Measurements from ENCODE around the gene SOX18. TPM values are rescaled to one million over a fixed set of nuclear protein-coding genes. Genes with fewer than 3 reads are reported as not detected.

The SOX18 gene
- total RNA-seq, 1 donor from 2014 or later = 1.0 TPM

GRCh38 chr20:64062596-64063388 is 13.4 kb upstream of the SOX18 start, which contains the start of gene TCEA2:
TCEA2 (plus strand) TSS chr20:64063198; CDS start chr20:64063313, 115 bp downstream.
- peak; percentile 93 for DNase-seq (ENCODE audit: low spot score)
- peak within 1 kb of the TSS; percentile 88 for H3K27ac Mint-ChIP-seq
- H3K27me3 Mint-ChIP-seq (ENCODE audit: low read depth) = no peaks in the 10 kb centered on the region
- peak within 1 kb of the TSS; percentile 89 for H3K4me3 Mint-ChIP-seq (ENCODE audit: low read depth)
- H3K4me1 Mint-ChIP-seq (ENCODE audit: low read depth) = peaks cover 46% of the 10 kb centered on the region
- no peaks in the 10 kb centered on the region for H3K9me3 Mint-ChIP-seq
- intact Hi-C loops (cut with micrococcal nuclease) = loop anchor here (1.0 to 10.0 kb wide), 4 partner anchors 16 to 428 kb away; partner anchors contain the start of genes RGS19 and UCKL1
- no peaks in the 10 kb centered on the region for H3K36me3 Mint-ChIP-seq (ENCODE audit: low read depth)

GRCh38 chr20:64062276-64062595 is 12.8 kb upstream of the SOX18 start:
- intact Hi-C loops (cut with micrococcal nuclease) = loop anchor here (2.0 to 10.0 kb wide), 3 partner anchors 17 to 427 kb away; partner anchors contain the start of genes RGS19 and UCKL1
- H3K4me1 Mint-ChIP-seq (ENCODE audit: low read depth) = peaks cover 43% of the 10 kb centered on the region
- H3K4me3 Mint-ChIP-seq (ENCODE audit: low read depth) = no peak overlapping the region
- no peak for DNase-seq (ENCODE audit: low spot score)
- H3K27me3 Mint-ChIP-seq (ENCODE audit: low read depth) = no peaks in the 10 kb centered on the region
- no peak overlapping the region for H3K27ac Mint-ChIP-seq
- no peaks in the 10 kb centered on the region for H3K9me3 Mint-ChIP-seq
- no peaks in the 10 kb centered on the region for H3K36me3 Mint-ChIP-seq (ENCODE audit: low read depth)

GRCh38 chr20:64058536-64058935 is 9.1 kb upstream of the SOX18 start:
- DNase-seq (ENCODE audit: low spot score) = no peak
- peaks cover 15% of the 10 kb centered on the region for H3K4me1 Mint-ChIP-seq (ENCODE audit: low read depth)
- H3K27ac Mint-ChIP-seq = peak overlapping the region; percentile 23
- intact Hi-C loops (cut with micrococcal nuclease) = no loop called here
- peak overlapping the region; percentile 64 for H3K4me3 Mint-ChIP-seq (ENCODE audit: low read depth)
- H3K36me3 Mint-ChIP-seq (ENCODE audit: low read depth) = no peaks in the 10 kb centered on the region
- no peaks in the 10 kb centered on the region for H3K27me3 Mint-ChIP-seq (ENCODE audit: low read depth)
- H3K9me3 Mint-ChIP-seq = no peaks in the 10 kb centered on the region

- intact Hi-C loops (cut with micrococcal nuclease) = no loop called here
- Mint-ChIP-seq H3K4me1 (ENCODE audit: low read depth) (peaks cover 15% of the 10 kb centered on the region), H3K36me3 (ENCODE audit: low read depth) (no peaks in the 10 kb centered on the region), H3K9me3 (no peaks in the 10 kb centered on the region), H3K27ac (peak overlapping the region; percentile 62), H3K4me3 (ENCODE audit: low read depth) (peak overlapping the region; percentile 75), H3K27me3 (ENCODE audit: low read depth) (no peaks in the 10 kb centered on the region)
- peak; percentile 69 for DNase-seq (ENCODE audit: low spot score)
Measured at GRCh38 chr20:64057628-64058498, 8.4 kb upstream of the SOX18 start.

- Mint-ChIP-seq H3K4me3 (ENCODE audit: low read depth) (peak overlapping the region; percentile 75), H3K27me3 (ENCODE audit: low read depth) (peaks cover under 1% of the 10 kb centered on the region), H3K27ac (peak overlapping the region; percentile 62), H3K9me3 (no peaks in the 10 kb centered on the region), H3K4me1 (ENCODE audit: low read depth) (peaks cover 13% of the 10 kb centered on the region), H3K36me3 (ENCODE audit: low read depth) (no peaks in the 10 kb centered on the region)
- no peak for DNase-seq (ENCODE audit: low spot score)
- intact Hi-C loops (cut with micrococcal nuclease) = no loop called here
Measured at GRCh38 chr20:64056889-64057627, 7.6 kb upstream of the SOX18 start.

- Mint-ChIP-seq H3K36me3 (ENCODE audit: low read depth) (no peaks in the 10 kb centered on the region), H3K27me3 (ENCODE audit: low read depth) (peaks cover 3% of the 10 kb centered on the region), H3K9me3 (no peaks in the 10 kb centered on the region), H3K4me1 (ENCODE audit: low read depth) (peaks cover 11% of the 10 kb centered on the region), H3K27ac (no peak overlapping the region), H3K4me3 (ENCODE audit: low read depth) (no peak overlapping the region)
- intact Hi-C loops (cut with micrococcal nuclease) = no loop called here
- DNase-seq (ENCODE audit: low spot score) = no peak
Measured at GRCh38 chr20:64056639-64056888, 7.1 kb upstream of the SOX18 start.

- H3K9me3 Mint-ChIP-seq = no peaks in the 10 kb centered on the region
- no peak overlapping the region for H3K27ac Mint-ChIP-seq
Measured at GRCh38 chr20:64055893-64056638, 6.6 kb upstream of the SOX18 start.

GRCh38 chr20:64055396-64055892 is 6.0 kb upstream of the SOX18 start:
- no peaks in the 10 kb centered on the region for H3K36me3 Mint-ChIP-seq (ENCODE audit: low read depth)
- intact Hi-C loops (cut with micrococcal nuclease) = no loop called here
- no peak overlapping the region for H3K27ac Mint-ChIP-seq
- H3K4me1 Mint-ChIP-seq (ENCODE audit: low read depth) = peaks cover 11% of the 10 kb centered on the region
- no peaks in the 10 kb centered on the region for H3K9me3 Mint-ChIP-seq
- no peak overlapping the region for H3K4me3 Mint-ChIP-seq (ENCODE audit: low read depth)
- H3K27me3 Mint-ChIP-seq (ENCODE audit: low read depth) = peaks cover 6% of the 10 kb centered on the region
- DNase-seq (ENCODE audit: low spot score) = no peak

More at GRCh38 chr20:64055893-64056638, 6.6 kb upstream of the SOX18 start:
- Mint-ChIP-seq H3K4me1 (ENCODE audit: low read depth) (peaks cover 11% of the 10 kb centered on the region), H3K36me3 (ENCODE audit: low read depth) (no peaks in the 10 kb centered on the region), H3K27me3 (ENCODE audit: low read depth) (peaks cover 3% of the 10 kb centered on the region), H3K4me3 (ENCODE audit: low read depth) (no peak overlapping the region)
- DNase-seq (ENCODE audit: low spot score) = no peak
- intact Hi-C loops (cut with micrococcal nuclease) = no loop called here

- Mint-ChIP-seq H3K36me3 (ENCODE audit: low read depth) (no peaks in the 10 kb centered on the region), H3K27me3 (ENCODE audit: low read depth) (peaks cover 7% of the 10 kb centered on the region), H3K4me1 (ENCODE audit: low read depth) (peaks cover 9% of the 10 kb centered on the region), H3K27ac (no peak overlapping the region), H3K4me3 (ENCODE audit: low read depth) (no peak overlapping the region), H3K9me3 (no peaks in the 10 kb centered on the region)
- intact Hi-C loops (cut with micrococcal nuclease) = no loop called here
- DNase-seq (ENCODE audit: low spot score) = no peak
Measured at GRCh38 chr20:64053841-64054661, 4.6 kb upstream of the SOX18 start.

GRCh38 chr20:64052987-64053840 is 3.8 kb upstream of the SOX18 start:
- Mint-ChIP-seq H3K4me3 (ENCODE audit: low read depth) (no peak overlapping the region), H3K27ac (no peak overlapping the region)
- intact Hi-C loops (cut with micrococcal nuclease) = no loop called here

GRCh38 chr20:64052326-64052722 is 2.9 kb upstream of the SOX18 start:
- no peaks in the 10 kb centered on the region for H3K36me3 Mint-ChIP-seq (ENCODE audit: low read depth)
- DNase-seq (ENCODE audit: low spot score) = no peak
- no peak overlapping the region for H3K4me3 Mint-ChIP-seq (ENCODE audit: low read depth)
- peaks cover 14% of the 10 kb centered on the region for H3K27me3 Mint-ChIP-seq (ENCODE audit: low read depth)
- H3K4me1 Mint-ChIP-seq (ENCODE audit: low read depth) = peaks cover 7% of the 10 kb centered on the region
- intact Hi-C loops (cut with micrococcal nuclease) = no loop called here
- H3K9me3 Mint-ChIP-seq = no peaks in the 10 kb centered on the region
- H3K27ac Mint-ChIP-seq = no peak overlapping the region

More at GRCh38 chr20:64052987-64053840, 3.8 kb upstream of the SOX18 start:
- Mint-ChIP-seq H3K9me3 (no peaks in the 10 kb centered on the region), H3K36me3 (ENCODE audit: low read depth) (no peaks in the 10 kb centered on the region), H3K4me1 (ENCODE audit: low read depth) (peaks cover 7% of the 10 kb centered on the region), H3K27me3 (ENCODE audit: low read depth) (peaks cover 9% of the 10 kb centered on the region)
- DNase-seq (ENCODE audit: low spot score) = no peak
